Measurements from ENCODE around the gene ST6GAL2. TPM values are rescaled to one million over a fixed set of nuclear protein-coding genes. Genes with fewer than 3 reads are reported as not detected.

ST6GAL2 gene
- total and polyA plus RNA-seq, 2 of the 8 experiments (the other 6 are each of a cell fraction or from before 2014, with no cell fraction given) = 2.7 to 17.5 TPM

- TF ChIP-seq CBX8 (IDR thresholded peaks at IDR 0.05; ENCODE audit: borderline replicate concordance, low read depth, low read length) (no peak), TAF1 (IDR thresholded peaks at IDR 0.05; ENCODE audit: low read depth, low read length) (no peak), FOSL1 (IDR thresholded peaks at IDR 0.05; ENCODE audit: insufficient read depth, low read depth, low read length) (no peak)
Measured at GRCh38 chr2:106892048-106892447, 6.1 kb upstream of the ST6GAL2 start (continued).

All from H1 (cell line).